Measurements from ENCODE around the gene CXorf66.

DNA sequence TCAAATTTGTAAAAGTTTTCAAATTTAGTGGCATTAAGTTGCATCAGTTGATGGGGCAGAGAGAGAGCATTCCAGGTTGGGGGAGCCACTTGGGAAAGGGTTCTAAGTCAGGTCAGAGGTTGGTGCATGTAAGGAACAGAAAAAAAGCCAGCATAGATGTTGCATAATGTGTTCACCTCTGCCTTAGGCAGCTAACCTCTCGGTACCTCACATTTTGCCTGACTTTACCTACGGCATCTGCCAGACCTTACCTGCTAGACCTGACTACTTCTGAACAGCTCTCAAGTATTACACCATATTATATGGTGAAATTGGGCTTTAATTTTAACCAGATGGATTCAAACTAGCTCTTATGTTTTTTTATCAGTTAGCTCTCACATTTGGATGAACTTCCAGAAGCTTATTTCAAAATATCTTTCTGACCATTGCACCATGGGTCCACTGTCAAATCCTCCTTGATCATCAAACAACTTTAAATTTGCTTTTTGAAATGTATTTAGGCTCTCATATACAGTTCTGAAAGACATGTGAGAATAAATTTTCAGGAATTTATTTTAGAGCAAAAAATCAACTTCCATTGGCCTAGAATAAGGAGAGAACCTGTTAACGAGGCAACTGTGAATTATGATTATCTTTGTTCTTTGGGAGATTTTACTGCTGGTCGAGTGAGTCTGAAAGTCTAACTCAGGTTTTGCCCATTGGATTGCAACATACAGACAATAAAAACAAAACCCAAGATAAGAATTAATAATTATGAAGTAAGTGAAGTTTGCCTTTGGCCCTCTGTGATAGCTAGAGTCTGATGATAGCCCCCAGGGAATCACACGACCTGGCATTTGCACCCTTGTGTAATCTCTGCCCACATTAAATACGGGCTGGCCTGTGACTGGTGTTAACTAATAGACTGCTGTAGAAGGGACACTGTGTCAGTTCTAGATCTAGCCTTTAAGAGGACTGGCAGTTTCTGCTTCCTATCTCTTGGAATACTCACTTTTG lies 7.6 kb upstream of the CXorf66 start:
- TF ChIP-seq, protein P1, sequence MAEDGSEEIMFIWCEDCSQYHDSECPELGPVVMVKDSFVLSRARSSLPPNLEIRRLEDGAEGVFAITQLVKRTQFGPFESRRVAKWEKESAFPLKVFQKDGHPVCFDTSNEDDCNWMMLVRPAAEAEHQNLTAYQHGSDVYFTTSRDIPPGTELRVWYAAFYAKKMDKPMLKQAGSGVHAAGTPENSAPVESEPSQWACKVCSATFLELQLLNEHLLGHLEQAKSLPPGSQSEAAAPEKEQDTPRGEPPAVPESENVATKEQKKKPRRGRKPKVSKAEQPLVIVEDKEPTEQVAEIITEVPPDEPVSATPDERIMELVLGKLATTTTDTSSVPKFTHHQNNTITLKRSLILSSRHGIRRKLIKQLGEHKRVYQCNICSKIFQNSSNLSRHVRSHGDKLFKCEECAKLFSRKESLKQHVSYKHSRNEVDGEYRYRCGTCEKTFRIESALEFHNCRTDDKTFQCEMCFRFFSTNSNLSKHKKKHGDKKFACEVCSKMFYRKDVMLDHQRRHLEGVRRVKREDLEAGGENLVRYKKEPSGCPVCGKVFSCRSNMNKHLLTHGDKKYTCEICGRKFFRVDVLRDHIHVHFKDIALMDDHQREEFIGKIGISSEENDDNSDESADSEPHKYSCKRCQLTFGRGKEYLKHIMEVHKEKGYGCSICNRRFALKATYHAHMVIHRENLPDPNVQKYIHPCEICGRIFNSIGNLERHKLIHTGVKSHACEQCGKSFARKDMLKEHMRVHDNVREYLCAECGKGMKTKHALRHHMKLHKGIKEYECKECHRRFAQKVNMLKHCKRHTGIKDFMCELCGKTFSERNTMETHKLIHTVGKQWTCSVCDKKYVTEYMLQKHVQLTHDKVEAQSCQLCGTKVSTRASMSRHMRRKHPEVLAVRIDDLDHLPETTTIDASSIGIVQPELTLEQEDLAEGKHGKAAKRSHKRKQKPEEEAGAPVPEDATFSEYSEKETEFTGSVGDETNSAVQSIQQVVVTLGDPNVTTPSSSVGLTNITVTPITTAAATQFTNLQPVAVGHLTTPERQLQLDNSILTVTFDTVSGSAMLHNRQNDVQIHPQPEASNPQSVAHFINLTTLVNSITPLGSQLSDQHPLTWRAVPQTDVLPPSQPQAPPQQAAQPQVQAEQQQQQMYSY (CRISPR knock-in tag; IDR thresholded peaks at IDR 0.05) = no peak
- TF ChIP-seq NFYB (CRISPR knock-in tag; conservative IDR thresholded peaks at IDR 0.05; ENCODE audit: low read depth) (no peak), CREB1 (CRISPR knock-in tag; IDR thresholded peaks at IDR 0.05) (no peak), ELF4 (CRISPR knock-in tag; IDR thresholded peaks at IDR 0.05; ENCODE audit: low read depth) (no peak), FOXP1 (CRISPR knock-in tag; IDR thresholded peaks at IDR 0.05; ENCODE audit: borderline replicate concordance) (no peak)
- TF ChIP-seq, protein P2, sequence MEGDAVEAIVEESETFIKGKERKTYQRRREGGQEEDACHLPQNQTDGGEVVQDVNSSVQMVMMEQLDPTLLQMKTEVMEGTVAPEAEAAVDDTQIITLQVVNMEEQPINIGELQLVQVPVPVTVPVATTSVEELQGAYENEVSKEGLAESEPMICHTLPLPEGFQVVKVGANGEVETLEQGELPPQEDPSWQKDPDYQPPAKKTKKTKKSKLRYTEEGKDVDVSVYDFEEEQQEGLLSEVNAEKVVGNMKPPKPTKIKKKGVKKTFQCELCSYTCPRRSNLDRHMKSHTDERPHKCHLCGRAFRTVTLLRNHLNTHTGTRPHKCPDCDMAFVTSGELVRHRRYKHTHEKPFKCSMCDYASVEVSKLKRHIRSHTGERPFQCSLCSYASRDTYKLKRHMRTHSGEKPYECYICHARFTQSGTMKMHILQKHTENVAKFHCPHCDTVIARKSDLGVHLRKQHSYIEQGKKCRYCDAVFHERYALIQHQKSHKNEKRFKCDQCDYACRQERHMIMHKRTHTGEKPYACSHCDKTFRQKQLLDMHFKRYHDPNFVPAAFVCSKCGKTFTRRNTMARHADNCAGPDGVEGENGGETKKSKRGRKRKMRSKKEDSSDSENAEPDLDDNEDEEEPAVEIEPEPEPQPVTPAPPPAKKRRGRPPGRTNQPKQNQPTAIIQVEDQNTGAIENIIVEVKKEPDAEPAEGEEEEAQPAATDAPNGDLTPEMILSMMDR (IDR thresholded peaks at IDR 0.05) = no peak
